ENCODE measurements around the gene PACSIN2. TPM values are rescaled to one million over a fixed set of nuclear protein-coding genes. Genes with fewer than 3 reads are reported as not detected.
A peak's percentile ranks its signal among the peaks of the same experiment; 100 is the strongest.

Gene PACSIN2
- total RNA-seq, 1 donor from 2014 or later: 49.8 TPM

GRCh38 chr22:42944409-42944808 is 70.5 kb downstream of the PACSIN2 start:
- Histone ChIP-seq H3K4me3 (ENCODE audit: low read depth, low read length) (no peak overlapping the region), H3K36me3 (ENCODE audit: control insufficient read depth, insufficient read depth, low read length) (peaks cover 3% of the 10 kb centered on the region), H3K27me3 (ENCODE audit: control insufficient read depth, insufficient read depth, low read length) (no peaks in the 10 kb centered on the region)
- FAIRE-seq (no peak), DNase-seq (ENCODE audit: low read depth) (no peak)
- TF ChIP-seq CTCF (IDR thresholded peaks at IDR 0.05; ENCODE audit: insufficient read depth, low read length, severe bottlenecking): no peak

GRCh38 chr22:42943981-42944380 is 71.0 kb downstream of the PACSIN2 start:
- Histone ChIP-seq H3K4me3 (ENCODE audit: low read depth, low read length) (no peak overlapping the region), H3K36me3 (ENCODE audit: control insufficient read depth, insufficient read depth, low read length) (peaks cover 3% of the 10 kb centered on the region), H3K27me3 (ENCODE audit: control insufficient read depth, insufficient read depth, low read length) (no peaks in the 10 kb centered on the region)
- TF ChIP-seq CTCF (IDR thresholded peaks at IDR 0.05; ENCODE audit: insufficient read depth, low read length, severe bottlenecking): no peak
- DNase-seq (ENCODE audit: low read depth) (no peak), FAIRE-seq (no peak)

- FAIRE-seq (no peak), DNase-seq (ENCODE audit: low read depth) (no peak)
- Histone ChIP-seq H3K4me3 (ENCODE audit: low read depth, low read length) (no peak overlapping the region), H3K27me3 (ENCODE audit: control insufficient read depth, insufficient read depth, low read length) (no peaks in the 10 kb centered on the region), H3K36me3 (ENCODE audit: control insufficient read depth, insufficient read depth, low read length) (peaks cover 3% of the 10 kb centered on the region)
- no peak for TF ChIP-seq CTCF (IDR thresholded peaks at IDR 0.05; ENCODE audit: insufficient read depth, low read length, severe bottlenecking)
Measured at GRCh38 chr22:42942351-42942750, 72.6 kb downstream of the PACSIN2 start.

GRCh38 chr22:42939941-42940653 is 74.9 kb downstream of the PACSIN2 start:
- Histone ChIP-seq H3K36me3 (ENCODE audit: control insufficient read depth, insufficient read depth, low read length) (peaks cover 3% of the 10 kb centered on the region), H3K27me3 (ENCODE audit: control insufficient read depth, insufficient read depth, low read length) (no peaks in the 10 kb centered on the region), H3K4me3 (ENCODE audit: low read depth, low read length) (no peak overlapping the region)
- peak; percentile 92 for DNase-seq (ENCODE audit: low read depth)
- TF ChIP-seq CTCF (IDR thresholded peaks at IDR 0.05; ENCODE audit: insufficient read depth, low read length, severe bottlenecking): no peak
- FAIRE-seq: no peak

GRCh38 chr22:42939451-42939881 is 75.5 kb downstream of the PACSIN2 start:
- Histone ChIP-seq H3K4me3 (ENCODE audit: low read depth, low read length) (no peak overlapping the region), H3K36me3 (ENCODE audit: control insufficient read depth, insufficient read depth, low read length) (peaks cover 3% of the 10 kb centered on the region), H3K27me3 (ENCODE audit: control insufficient read depth, insufficient read depth, low read length) (no peaks in the 10 kb centered on the region)
- DNase-seq (ENCODE audit: low read depth) (peak; percentile 46), FAIRE-seq (no peak)
- TF ChIP-seq CTCF (IDR thresholded peaks at IDR 0.05; ENCODE audit: insufficient read depth, low read length, severe bottlenecking): no peak

- FAIRE-seq: no peak
Measured at GRCh38 chr22:42938976-42939375, 76.0 kb downstream of the PACSIN2 start.

More at GRCh38 chr22:42938976-42939375, 76.0 kb downstream of the PACSIN2 start:
- peak; percentile 78 for DNase-seq (ENCODE audit: low read depth)
- Histone ChIP-seq H3K36me3 (ENCODE audit: control insufficient read depth, insufficient read depth, low read length) (peaks cover 3% of the 10 kb centered on the region), H3K27me3 (ENCODE audit: control insufficient read depth, insufficient read depth, low read length) (no peaks in the 10 kb centered on the region), H3K4me3 (ENCODE audit: low read depth, low read length) (no peak overlapping the region)
- TF ChIP-seq CTCF (IDR thresholded peaks at IDR 0.05; ENCODE audit: insufficient read depth, low read length, severe bottlenecking): no peak

All from bronchial epithelial cell (primary cell).